ENCODE results near the gene FADS6. TPM values are rescaled to one million over a fixed set of nuclear protein-coding genes. Genes with fewer than 3 reads are reported as not detected.

FADS6 gene
- total and polyA plus RNA-seq, 3 experiments from 2014 or later = not detected

GRCh38 chr17:74877592-74878548 lies 15.6 kb downstream of the FADS6 start:
- ChIA-PET POLR2A (no interaction called here), CTCF (interaction anchor here (1.2 kb wide), 1 partner anchor 9 kb away, joined by 4 read pairs; no protein-coding TSS in a partner anchor)
- no peak overlapping the region for H3K4me3 ChIP-seq (ENCODE audit: low read length)
- H3K4me1 ChIP-seq (ENCODE audit: insufficient read depth, low read length) = no peaks in the 10 kb centered on the region
- peak overlapping the region; percentile 38 for H3K27ac ChIP-seq (ENCODE audit: low read depth, low read length)
- no peak for DNase-seq
- Mint-ChIP-seq H3K27ac (no peak overlapping the region), H3K4me1 (peaks cover 5 to 9% (median 8%) of the 10 kb centered on the region in 3 donors), H3K4me3 (peak overlapping the region in 1 of 7 donors; percentile 32), H3K27me3 (peaks cover 4 to 6% of the 10 kb centered on the region in 2 donors), H3K36me3 (peaks cover 0 to 2% (median 0%) of the 10 kb centered on the region in 3 donors), H3K9me3 (no peaks in the 10 kb centered on the region)
- no peaks in the 10 kb centered on the region for H3K27me3 ChIP-seq (ENCODE audit: insufficient read depth, low read length, poor library complexity, severe bottlenecking)
- H3K9me3 ChIP-seq (ENCODE audit: low read length) = no peaks in the 10 kb centered on the region
- H3K36me3 ChIP-seq (ENCODE audit: insufficient read depth, low read length) = no peaks in the 10 kb centered on the region

GRCh38 chr17:74875977-74876593 lies 17.3 kb downstream of the FADS6 start:
- peaks cover 18 to 23% (median 21%) of the 10 kb centered on the region in 3 donors for H3K4me1 Mint-ChIP-seq
- H3K27me3 Mint-ChIP-seq = peaks cover 0 to 2% of the 10 kb centered on the region in 2 donors
- Histone ChIP-seq H3K27me3 (ENCODE audit: insufficient read depth, low read length, poor library complexity, severe bottlenecking) (no peaks in the 10 kb centered on the region), H3K4me1 (ENCODE audit: insufficient read depth, low read length) (peaks cover 10% of the 10 kb centered on the region), H3K36me3 (ENCODE audit: insufficient read depth, low read length) (no peaks in the 10 kb centered on the region), H3K4me3 (ENCODE audit: low read length) (no peak overlapping the region), H3K27ac (ENCODE audit: low read depth, low read length) (peak overlapping the region; percentile 51), H3K9me3 (ENCODE audit: low read length) (no peaks in the 10 kb centered on the region)
- ChIA-PET CTCF (interaction anchor here (1.4 to 2.1 kb wide), 3 partner anchors 11 to 219 kb away, joined by 3 to 8 read pairs (median 6); no protein-coding TSS in a partner anchor), POLR2A (interaction anchor here (0.7 kb wide), 1 partner anchor 139 kb away, joined by 3 read pairs; the partner anchor contains the start of gene RAB37)
- H3K27ac Mint-ChIP-seq = peak overlapping the region in 1 of 8 donors; percentile 27
- DNase-seq = no peak
- peak overlapping the region in 1 of 7 donors; percentile 25 for H3K4me3 Mint-ChIP-seq
- H3K36me3 Mint-ChIP-seq = peaks cover 0 to 2% (median 0%) of the 10 kb centered on the region in 3 donors
- no peaks in the 10 kb centered on the region for H3K9me3 Mint-ChIP-seq

- peaks cover 0 to 2% of the 10 kb centered on the region in 2 donors for H3K27me3 Mint-ChIP-seq
- H3K27me3 ChIP-seq (ENCODE audit: insufficient read depth, low read length, poor library complexity, severe bottlenecking) = no peaks in the 10 kb centered on the region
- no peaks in the 10 kb centered on the region for H3K9me3 Mint-ChIP-seq
- H3K9me3 ChIP-seq (ENCODE audit: low read length) = no peaks in the 10 kb centered on the region
- CTCF ChIA-PET = interaction anchor here (1.4 to 2.1 kb wide), 3 partner anchors 10 to 218 kb away, joined by 3 to 8 read pairs (median 6); no protein-coding TSS in a partner anchor
- POLR2A ChIA-PET = interaction anchor here (0.6 kb wide), 1 partner anchor 596 kb away, joined by 3 read pairs; no protein-coding TSS in a partner anchor
- peak overlapping the region; percentile 51 for H3K27ac ChIP-seq (ENCODE audit: low read depth, low read length)
- no peaks in the 10 kb centered on the region for H3K36me3 ChIP-seq (ENCODE audit: insufficient read depth, low read length)
- H3K4me3 Mint-ChIP-seq = peak overlapping the region in 4 of 7 donors; percentile 1 to 25 (median 20)
- H3K4me3 ChIP-seq (ENCODE audit: low read length) = no peak overlapping the region
- H3K4me1 ChIP-seq (ENCODE audit: insufficient read depth, low read length) = peaks cover 10% of the 10 kb centered on the region
- no peak for DNase-seq
- H3K4me1 Mint-ChIP-seq = peaks cover 18 to 23% (median 22%) of the 10 kb centered on the region in 3 donors
- peak overlapping the region in 3 of 8 donors; percentile 17 to 91 (median 76) for H3K27ac Mint-ChIP-seq
- peaks cover 0 to 2% (median 0%) of the 10 kb centered on the region in 3 donors for H3K36me3 Mint-ChIP-seq
Measured at GRCh38 chr17:74875155-74875976, 18.1 kb downstream of the FADS6 start.

- Histone ChIP-seq H3K36me3 (ENCODE audit: insufficient read depth, low read length) (no peaks in the 10 kb centered on the region), H3K27me3 (ENCODE audit: insufficient read depth, low read length, poor library complexity, severe bottlenecking) (no peaks in the 10 kb centered on the region), H3K27ac (ENCODE audit: low read depth, low read length) (peak overlapping the region; percentile 96), H3K4me1 (ENCODE audit: insufficient read depth, low read length) (peaks cover 10% of the 10 kb centered on the region), H3K9me3 (ENCODE audit: low read length) (no peaks in the 10 kb centered on the region), H3K4me3 (ENCODE audit: low read length) (no peak overlapping the region)
- Mint-ChIP-seq H3K9me3 (no peaks in the 10 kb centered on the region), H3K4me3 (peak overlapping the region in 4 of 7 donors; percentile 1 to 96 (median 36)), H3K27me3 (no peaks in the 10 kb centered on the region), H3K36me3 (peaks cover 0 to 2% (median 0%) of the 10 kb centered on the region in 3 donors), H3K27ac (peak overlapping the region in 2 of 8 donors; percentile 17 to 91), H3K4me1 (peaks cover 18 to 23% (median 22%) of the 10 kb centered on the region in 3 donors)
- DNase-seq = no peak
- ChIA-PET CTCF (interaction anchor here (1.9 to 2.1 kb wide), 2 partner anchors 13 to 217 kb away, joined by 6 to 8 read pairs; no protein-coding TSS in a partner anchor), POLR2A (no interaction called here)
Measured at GRCh38 chr17:74874615-74875037, 18.8 kb downstream of the FADS6 start.

GRCh38 chr17:74873874-74874614 lies 19.4 kb downstream of the FADS6 start:
- Histone ChIP-seq H3K9me3 (ENCODE audit: low read length) (no peaks in the 10 kb centered on the region), H3K4me1 (ENCODE audit: insufficient read depth, low read length) (peaks cover 10% of the 10 kb centered on the region), H3K27ac (ENCODE audit: low read depth, low read length) (peak overlapping the region; percentile 96), H3K4me3 (ENCODE audit: low read length) (peak overlapping the region; percentile 98), H3K36me3 (ENCODE audit: insufficient read depth, low read length) (no peaks in the 10 kb centered on the region), H3K27me3 (ENCODE audit: insufficient read depth, low read length, poor library complexity, severe bottlenecking) (no peaks in the 10 kb centered on the region)
- Mint-ChIP-seq H3K27me3 (no peaks in the 10 kb centered on the region), H3K27ac (peak overlapping the region; percentile 91 to 99 (median 97)), H3K4me1 (peaks cover 18 to 23% (median 22%) of the 10 kb centered on the region in 3 donors), H3K36me3 (peaks cover 0 to 4% (median 1%) of the 10 kb centered on the region in 3 donors), H3K9me3 (no peaks in the 10 kb centered on the region), H3K4me3 (peak overlapping the region; percentile 82 to 97 (median 93))
- POLR2A ChIA-PET = interaction anchor here (1.0 to 1.6 kb wide), 3 partner anchors 22 to 136 kb away, joined by 4 to 6 read pairs (median 5); no protein-coding TSS in a partner anchor
- no peak for DNase-seq
- CTCF ChIA-PET = interaction anchor here (1.0 to 2.1 kb wide), 3 partner anchors 12 to 138 kb away, joined by 3 to 8 read pairs (median 4); no protein-coding TSS in a partner anchor

GRCh38 chr17:74873037-74873873 lies 20.2 kb downstream of the FADS6 start:
- Mint-ChIP-seq H3K27ac (peak overlapping the region; percentile 91 to 99 (median 97)), H3K4me3 (peak overlapping the region; percentile 82 to 97 (median 93)), H3K4me1 (peaks cover 18 to 23% (median 22%) of the 10 kb centered on the region in 3 donors), H3K36me3 (peaks cover 0 to 4% (median 1%) of the 10 kb centered on the region in 3 donors), H3K27me3 (no peaks in the 10 kb centered on the region), H3K9me3 (no peaks in the 10 kb centered on the region)
- CTCF ChIA-PET = interaction anchor here (0.9 to 1.1 kb wide), 5 partner anchors 11 to 137 kb away, joined by 3 to 6 read pairs (median 3); partner anchors contain the start of gene RAB37
- POLR2A ChIA-PET = interaction anchor here (0.5 to 2.2 kb wide), 14 partner anchors 21 to 987 kb away, joined by 3 to 10 read pairs (median 4); partner anchors contain the start of genes GRB2, MIF4GD and SLC25A19
- Histone ChIP-seq H3K4me1 (ENCODE audit: insufficient read depth, low read length) (peaks cover 10% of the 10 kb centered on the region), H3K36me3 (ENCODE audit: insufficient read depth, low read length) (no peaks in the 10 kb centered on the region), H3K27me3 (ENCODE audit: insufficient read depth, low read length, poor library complexity, severe bottlenecking) (no peaks in the 10 kb centered on the region), H3K4me3 (ENCODE audit: low read length) (peak overlapping the region; percentile 98), H3K9me3 (ENCODE audit: low read length) (no peaks in the 10 kb centered on the region), H3K27ac (ENCODE audit: low read depth, low read length) (peak overlapping the region; percentile 96)
- peak; percentile 98 to 100 (median 99) for DNase-seq
